HS-27A (cell line): ENCODE results near the gene KRT82.
A peak's percentile ranks its signal among the peaks of the same experiment; 100 is the strongest.
"Not testable (repeated sequence)": the region's sequence is repeated elsewhere in the genome, so short reads cannot be mapped to it uniquely, and the experiment has no call there.

Experiments used
- DNase-seq: peaks from one replicate; pipeline ENCODE4 v3.0.0-alpha.2; 2012; ENCODE audit warnings: low read depth, missing footprints

KRT82 gene

DNA sequence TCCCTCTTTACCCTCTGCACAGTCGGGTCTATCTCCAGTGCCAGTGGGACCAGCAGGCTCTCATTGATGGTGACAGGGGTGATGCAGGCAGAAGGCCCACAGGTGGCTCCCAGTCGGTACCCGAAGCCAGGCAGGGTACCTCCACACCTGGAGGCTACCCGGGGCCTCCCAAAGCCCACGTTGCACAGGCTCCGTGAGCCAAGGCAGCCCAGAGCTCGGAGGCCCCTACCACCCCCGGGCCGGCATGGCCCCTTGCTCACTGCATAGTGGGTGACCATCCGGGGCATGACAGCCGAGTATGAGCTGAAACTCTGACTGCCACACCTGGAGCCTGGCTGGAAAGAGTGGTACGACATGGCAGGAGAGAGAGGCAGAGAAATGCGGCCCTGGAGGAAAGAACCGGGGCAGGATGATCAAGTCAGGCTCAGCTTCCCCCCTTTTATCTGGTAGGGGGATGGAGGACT, at the start of gene KRT82:
Gene KRT82 (minus strand): TSS at position 414 of the 464 bp plus-strand sequence. CDS start 58 bp downstream, at position 356.
- DNase-seq: no peak

DNA sequence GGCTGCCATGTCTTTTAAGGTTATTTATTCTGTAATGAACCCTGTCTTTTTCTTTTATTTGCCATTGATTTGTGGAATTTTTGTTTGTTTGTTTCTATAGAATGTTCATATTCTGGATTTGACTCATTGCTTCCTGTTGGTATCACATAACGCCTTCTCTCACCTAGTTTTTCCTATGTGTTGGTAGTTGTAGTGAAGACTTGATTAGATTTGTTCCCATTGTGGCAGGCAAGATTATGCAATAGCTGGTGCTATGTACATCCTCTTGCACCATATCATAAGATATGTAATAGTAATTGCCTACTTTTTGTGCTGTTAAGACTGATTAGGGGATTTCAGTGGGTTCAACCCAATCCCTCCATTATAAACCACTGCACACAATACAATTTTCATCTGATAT, 49.7 kb upstream of the KRT82 start:
- DNase-seq: no peak

DNA sequence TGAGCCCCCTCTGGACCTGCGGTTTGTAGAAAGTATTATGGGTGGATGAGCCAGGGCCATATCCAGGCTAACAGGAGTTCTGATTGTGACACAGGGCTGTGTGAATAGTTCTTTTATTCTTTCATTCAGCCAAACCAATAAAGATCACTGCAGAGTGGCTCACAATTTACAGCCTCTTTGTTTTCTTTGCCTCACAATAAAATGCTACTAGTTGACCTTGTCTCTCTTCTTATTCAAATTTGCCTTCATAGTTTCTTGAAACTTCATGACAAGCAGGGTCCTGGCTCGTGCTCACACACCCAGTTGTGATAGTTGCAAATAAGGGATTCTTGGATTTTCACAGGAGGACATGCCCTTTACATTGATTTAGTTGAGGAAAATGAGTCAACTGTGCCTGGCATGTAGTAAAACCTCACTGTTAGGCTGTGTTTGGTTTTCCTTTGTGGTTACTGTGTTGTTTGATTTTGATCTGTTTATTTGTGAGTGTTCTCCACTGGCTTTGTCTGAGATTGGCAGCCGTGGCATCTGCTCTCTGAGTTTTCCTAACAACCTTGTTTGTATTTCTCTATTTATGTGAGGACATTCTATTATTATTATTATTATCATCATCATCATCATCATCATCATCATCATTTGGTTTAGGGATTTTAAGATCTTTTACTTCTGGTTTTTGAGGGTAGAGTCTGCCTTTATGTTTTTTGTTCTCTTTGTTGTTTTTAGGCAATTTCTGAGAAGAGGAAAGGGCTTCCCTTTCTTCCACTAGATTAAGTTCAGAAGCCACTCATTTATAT, 48.5 kb upstream of the KRT82 start:
- DNase-seq: no peak

DNA sequence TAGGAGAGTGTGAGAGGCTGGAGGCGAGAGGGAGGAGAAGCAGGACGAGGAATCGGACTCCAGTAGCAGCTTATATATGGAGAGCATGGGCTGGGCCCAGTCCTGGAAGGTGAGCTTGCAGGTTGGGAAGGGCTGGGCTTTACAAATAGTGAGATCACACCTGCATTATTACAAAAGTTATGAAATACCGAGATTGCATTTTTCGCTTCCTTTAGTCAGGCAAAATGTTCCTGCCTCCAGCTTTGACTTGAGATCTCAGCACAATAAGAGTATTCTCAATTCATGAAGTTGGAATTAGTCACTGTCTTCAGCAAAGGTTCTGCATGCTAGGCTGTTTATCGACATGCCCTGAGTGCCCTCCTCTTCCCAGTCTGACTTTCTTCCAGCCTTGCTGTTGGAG, 46.0 kb upstream of the KRT82 start, which contains the start of gene KRT6B:
Gene KRT6B (minus strand): TSS at position 46 of the 400 bp plus-strand sequence. CDS start 68 bp downstream, outside the sequence.
- DNase-seq: no peak

DNA sequence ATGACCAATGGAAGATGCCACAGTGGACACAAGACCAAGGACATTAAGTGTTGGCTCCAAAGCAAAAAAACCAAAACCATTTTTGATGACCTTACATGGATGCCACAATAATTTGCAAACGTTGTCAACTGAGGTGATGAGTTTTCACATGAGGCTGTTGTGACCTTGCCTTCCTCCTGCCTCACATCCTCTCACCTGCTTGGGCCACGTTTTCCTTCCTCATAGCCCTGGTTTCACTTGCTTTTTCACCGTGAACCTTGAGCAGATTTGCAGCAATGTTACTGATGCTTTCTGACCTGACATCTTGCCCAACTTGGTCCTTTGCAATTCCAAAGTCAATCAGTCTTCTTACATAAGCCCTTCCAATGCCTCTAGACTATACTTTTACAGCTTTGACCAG, 42.1 kb upstream of the KRT82 start:
- DNase-seq: no peak

DNA sequence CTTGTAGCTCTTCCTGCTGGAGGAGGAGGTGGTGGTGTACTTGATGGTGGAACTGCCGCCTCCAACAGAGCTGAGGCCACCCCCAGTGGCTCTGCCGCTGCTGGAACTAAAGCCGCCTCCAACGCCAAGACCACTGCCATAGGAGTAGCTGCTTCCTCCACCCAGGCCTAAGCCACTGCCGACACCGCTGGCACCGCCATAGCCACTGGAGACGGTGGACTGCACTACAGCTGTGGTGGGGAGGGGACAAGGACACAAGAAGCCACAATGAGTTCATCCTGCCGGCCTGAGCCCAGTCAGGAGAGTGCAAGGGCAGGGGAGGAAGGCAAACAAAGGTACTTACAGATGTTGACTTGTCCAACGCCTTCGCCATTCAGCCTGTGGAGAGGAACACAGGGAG, 41.1 kb upstream of the KRT82 start:
- not testable (repeated sequence) for DNase-seq

DNA sequence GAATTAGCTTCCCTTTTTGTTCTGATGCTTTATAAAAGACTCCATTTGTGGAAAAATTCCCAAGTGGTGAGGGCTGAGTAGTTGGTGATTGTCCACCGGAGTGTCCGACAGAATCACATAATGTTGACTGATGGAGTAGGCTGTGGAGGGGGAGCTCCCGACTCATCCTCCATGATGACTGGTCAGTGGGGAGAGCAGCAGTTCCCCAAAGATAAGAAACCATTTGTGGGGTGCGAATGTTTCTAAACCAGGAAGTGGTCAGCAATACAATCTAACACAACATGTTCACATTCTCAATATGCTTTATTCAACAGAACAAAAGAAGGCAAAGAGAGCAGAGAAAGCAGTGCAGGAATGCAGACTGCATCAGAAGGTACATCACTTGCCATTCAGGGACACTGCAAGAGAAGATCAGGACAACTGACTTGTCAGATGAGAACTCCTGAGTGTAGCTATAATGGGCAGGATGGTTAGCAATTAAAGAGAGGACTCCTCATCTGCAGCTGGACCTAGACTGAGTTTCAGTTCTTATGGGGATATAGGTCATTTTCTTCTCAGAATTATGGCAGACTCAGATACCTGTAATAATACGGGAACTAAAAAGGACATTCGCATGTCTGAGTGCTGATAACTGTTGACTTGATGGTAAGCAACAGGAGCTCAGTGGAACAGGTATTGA, 40.4 kb upstream of the KRT82 start:
- DNase-seq: no peak

DNA sequence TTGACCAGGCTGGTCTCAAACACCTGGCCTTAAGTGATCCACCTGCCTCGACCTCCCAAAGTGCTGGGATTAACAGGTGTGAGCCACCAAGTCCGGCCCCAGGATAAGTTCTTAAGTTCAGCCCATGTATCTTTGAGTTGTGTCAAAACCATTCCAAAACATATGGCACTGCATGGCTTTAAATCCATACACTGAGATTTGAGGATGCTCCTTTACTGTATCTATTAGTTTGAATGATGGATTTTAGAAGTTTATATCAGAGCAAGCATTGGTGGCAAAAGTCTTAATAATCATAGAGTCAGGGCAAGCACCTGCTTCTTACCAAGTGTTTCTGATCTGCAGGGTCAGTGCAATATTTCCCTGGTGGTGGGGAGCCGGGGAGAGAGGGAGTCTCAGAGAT, 39.7 kb upstream of the KRT82 start:
- DNase-seq: no peak

DNA sequence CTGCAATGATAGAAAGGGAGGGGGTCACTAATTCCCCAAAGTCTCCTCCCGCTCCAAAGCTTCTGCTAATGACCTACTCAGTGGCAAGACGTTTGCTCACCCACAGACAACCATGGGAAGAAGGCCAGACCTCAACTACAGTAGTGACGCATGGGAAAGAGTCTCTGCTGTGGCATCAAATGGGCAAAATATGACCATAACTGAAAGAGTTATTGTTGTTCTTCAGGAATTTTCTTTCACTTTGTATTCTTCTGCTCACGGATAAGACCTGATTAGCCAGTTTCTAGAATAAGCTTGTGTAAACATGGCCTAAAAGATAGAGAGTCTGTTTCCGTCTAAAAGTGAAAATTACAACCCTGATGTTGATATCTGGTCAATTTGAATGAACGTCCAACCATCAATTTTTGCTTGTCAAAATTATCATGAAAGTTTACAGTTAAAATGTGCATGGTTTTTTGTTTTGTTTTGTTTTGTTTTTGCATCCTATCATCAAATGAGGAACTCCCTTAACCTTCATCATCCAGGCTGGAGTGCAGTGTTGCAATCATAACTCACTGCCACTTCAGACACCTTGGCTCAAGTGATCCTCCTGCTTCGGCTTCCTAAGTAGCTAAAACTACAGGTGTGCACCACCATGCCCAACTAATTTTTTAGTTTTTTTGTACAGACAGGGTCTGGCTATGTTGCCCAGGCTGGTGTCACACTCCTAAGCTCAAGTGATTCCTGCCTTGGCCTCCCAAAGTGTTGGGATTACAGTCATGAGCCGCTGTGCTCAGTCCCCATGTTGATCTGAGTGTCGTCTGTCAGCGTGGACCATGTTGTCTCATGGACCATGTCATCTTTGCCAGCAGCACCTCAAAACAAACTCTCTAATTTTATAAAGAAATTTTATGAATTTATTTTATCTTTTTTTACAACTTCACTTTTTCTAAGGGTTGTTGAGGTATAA, 38.8 kb upstream of the KRT82 start:
- no peak for DNase-seq

DNA sequence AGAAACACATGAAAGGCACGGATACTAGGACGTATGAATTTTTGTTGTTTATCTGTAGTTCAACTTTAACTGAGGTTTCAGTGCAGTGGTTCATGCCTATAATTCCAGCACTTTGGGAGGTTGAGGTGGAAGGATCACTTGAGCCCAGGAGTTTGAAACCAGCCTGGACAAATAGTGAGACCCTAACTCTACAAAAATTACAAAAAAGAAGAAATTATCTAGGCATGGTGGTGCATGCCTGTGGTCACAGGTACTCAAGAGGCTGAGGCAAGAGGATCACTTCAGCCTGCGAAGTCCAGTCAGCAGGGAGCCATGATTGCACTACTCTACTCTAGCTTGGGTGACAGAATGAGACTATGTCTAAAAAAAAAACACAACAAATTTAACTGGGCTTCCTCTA, 37.8 kb upstream of the KRT82 start:
- DNase-seq: no peak

DNA sequence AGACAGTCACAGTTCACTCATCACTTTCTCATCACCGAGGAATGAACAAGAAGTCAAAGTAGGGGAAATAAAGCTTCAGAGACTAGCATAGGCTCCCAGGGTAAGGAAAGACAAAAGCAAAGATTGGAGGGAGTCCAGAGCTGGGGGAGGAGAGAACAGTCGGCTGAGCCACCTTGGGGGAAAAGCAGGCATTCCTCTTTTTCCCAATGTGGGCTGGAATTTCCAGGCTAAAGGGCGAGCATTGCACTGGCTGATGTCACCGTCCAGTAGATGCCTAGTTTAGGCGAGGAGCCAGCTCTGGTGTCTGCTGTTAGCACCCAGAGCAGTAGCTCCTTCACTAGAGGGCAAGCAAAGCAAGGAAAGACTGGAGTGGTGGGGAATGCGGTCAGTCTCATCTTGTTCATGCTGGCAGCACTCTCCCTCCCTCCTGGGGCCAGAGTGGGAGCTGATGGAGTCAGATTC, 36.5 kb upstream of the KRT82 start:
- peak; percentile 39 for DNase-seq

DNA sequence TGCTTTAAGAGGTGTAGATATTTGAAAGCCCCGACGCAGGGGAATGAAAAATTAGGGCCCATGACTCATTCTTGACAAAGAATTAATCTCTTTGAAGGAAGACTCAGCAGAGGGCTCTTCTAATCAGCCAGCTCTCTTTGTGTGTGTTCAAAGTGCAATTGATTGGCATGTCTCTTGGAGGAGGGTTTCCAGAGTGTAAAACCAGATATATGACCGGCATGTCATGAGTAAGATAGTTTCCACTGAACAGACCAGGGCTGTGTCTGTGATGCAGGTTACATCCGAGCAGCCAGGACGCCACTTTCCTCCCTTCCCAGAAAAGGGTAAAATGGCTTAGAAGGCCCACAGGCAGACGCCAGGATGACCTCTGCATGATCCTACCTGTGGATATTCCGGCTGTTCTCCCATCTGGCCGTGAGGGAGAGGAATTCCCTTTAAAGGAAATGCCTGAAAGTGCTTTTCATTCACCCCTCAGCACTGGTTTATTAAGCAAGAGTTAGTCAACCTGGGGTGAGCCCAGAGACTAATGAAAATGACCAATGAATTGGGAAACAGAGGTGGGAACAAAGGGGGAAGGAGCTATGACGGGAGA, 35.3 kb upstream of the KRT82 start:
- DNase-seq: no peak

DNA sequence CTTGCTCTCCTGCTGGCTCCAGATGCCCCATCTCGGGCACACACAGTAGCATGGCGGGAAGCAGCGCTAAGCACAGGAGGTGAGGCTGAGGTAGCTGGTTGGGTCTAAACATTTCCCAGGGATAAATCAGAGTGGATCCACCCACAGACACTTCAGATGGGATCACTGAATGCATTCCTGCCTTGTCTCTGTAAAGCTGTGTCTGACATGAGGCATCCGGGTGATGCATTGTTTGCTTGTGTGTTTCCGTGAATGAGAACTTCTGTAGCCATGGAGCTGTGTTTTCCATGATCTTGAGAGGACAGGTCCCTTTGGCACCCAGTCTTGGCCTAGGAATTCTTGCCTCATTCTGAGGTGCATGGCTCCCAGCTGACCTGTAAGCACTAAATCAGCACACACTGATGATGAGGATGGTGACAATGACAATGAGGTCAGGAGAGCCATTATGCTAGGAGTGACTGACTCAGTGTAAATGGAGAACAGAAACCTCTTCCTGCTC, 34.7 kb upstream of the KRT82 start:
- no peak for DNase-seq

DNA sequence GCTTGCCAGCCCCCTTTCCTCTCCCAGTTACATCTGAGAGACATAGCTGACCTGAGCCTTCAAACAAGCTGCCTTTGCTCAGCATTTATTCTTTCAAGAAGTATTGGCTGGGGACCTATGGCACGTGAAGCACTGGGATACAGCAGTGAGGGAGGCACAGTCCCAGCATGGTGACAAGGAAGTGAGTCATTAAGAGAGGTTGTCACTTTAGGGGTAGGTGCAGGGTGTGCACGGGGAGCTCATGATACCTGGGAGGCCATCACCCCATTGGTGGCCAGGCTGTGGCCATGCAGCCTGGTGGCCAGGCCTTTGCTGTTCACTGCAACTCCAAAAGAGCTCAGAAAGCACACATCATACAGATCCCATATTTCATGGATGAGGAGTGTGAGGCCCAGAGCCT, 33.7 kb upstream of the KRT82 start:
- DNase-seq: no peak

DNA sequence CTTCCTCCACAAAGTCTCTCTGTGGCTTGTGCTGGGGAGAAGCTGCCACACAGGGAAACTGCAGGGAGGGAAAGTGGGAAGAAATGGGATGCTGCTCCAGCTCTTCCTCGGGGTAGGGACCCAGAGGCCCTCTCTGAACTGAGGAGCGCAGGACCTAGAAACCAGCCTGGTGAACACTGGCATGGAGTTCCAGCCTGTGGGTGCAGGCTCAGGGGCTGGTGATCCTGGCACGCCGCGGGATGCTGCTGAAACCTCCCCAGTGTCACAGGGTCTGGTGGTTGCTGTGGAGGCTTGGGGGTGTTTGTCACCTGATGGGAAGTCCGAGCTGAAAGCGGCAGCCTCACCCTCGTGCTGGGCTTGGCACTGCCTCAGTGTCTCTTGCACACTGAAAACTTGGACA, 33.3 kb upstream of the KRT82 start:
- DNase-seq: no peak

DNA sequence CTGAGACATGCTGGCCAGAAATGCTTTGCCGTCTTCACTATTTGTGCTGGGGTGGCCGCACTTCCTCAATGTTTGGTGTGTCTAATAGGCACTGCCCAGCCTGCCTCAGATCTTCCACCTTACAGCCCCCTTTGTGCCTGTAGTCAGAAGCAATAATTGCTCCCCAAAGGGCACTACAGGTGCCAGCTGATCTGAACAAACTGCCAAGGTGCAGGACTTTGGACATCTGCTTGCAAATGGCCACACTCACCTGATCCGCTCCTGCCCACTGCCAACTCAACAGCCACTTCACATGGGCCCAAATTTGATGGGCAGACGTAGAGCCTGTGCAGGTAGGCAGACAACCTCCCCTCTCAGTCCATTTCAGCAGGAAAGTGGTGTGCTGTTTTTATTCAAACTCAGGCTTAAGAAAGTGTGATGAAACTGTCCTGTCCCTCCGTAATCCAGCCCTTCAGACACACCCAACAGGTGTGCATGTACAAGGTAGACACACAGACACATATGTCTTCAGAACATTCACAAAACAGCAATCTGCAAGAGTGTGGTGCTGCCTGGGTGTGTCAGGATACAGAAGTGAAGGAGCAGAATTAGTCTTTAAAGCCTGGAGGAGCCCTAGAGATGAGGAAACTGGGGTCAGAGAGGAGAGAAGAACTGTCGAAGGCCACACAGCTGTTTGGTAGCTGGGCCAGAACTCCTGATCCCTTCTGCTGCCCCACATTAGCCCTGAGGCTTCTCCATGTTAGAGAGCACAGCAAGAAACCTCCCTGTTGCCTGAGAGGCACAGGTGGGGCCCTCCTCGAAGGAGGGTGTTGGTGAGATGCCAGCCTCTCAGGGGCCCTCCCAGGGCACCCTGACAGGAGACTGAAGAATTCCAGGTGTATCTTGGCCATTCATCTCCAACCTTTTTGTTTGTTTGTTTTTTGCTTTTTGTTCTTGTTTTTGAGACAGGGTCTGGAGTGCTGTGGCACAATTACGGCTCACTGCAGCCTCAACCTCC, 32.5 kb upstream of the KRT82 start:
- no peak for DNase-seq

DNA sequence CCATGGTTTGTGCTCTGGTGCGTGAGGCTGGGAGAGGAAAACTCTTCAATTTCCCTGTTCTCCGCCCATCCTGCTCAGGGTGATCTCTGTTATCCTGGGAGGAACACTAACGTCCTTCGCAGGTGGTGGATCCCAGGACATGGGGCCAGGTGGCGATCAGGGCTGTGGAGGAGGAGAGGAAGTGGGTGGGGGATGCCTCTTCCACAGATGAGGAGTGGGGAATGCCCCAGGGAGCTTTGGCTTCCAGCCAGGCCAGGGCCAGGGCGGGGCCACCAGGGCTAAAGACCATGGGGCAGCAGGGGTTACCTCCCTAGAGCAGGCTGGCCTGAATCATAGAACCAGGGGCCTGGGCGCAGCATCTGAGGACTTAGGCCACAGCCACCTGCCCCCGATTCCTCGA, 31.4 kb upstream of the KRT82 start:
- no peak for DNase-seq

DNA sequence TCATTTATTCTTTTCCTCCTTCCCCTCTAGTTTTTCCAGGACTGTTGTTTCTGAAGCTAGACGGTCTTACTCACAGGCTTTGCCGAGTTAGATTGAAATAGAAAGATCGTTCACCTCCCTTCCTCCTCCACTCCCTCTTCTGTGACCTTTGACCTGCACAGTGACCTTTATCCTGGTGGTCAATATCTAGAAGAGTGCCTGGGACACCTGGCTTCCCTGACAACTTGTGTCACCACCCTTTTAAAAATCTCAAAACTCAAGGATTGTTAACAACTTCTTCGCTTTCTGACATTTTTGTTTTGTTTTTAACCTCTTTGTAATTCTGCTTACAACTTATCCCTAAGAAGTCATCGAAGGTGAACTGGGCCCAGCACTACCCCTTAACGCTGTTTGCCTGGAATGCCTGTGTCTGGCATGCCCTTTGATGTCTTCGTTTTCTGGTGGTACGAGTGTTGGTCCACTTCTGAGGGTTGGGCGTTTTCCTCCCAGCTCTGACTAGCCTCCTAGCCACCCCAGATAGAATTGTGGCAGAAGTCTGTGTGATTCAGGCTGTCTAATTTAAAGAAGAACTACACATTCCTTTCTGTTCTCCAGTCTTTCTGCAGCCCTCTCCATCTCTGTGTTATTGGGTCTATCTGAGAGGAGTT, 30.8 kb upstream of the KRT82 start:
- DNase-seq: no peak

DNA sequence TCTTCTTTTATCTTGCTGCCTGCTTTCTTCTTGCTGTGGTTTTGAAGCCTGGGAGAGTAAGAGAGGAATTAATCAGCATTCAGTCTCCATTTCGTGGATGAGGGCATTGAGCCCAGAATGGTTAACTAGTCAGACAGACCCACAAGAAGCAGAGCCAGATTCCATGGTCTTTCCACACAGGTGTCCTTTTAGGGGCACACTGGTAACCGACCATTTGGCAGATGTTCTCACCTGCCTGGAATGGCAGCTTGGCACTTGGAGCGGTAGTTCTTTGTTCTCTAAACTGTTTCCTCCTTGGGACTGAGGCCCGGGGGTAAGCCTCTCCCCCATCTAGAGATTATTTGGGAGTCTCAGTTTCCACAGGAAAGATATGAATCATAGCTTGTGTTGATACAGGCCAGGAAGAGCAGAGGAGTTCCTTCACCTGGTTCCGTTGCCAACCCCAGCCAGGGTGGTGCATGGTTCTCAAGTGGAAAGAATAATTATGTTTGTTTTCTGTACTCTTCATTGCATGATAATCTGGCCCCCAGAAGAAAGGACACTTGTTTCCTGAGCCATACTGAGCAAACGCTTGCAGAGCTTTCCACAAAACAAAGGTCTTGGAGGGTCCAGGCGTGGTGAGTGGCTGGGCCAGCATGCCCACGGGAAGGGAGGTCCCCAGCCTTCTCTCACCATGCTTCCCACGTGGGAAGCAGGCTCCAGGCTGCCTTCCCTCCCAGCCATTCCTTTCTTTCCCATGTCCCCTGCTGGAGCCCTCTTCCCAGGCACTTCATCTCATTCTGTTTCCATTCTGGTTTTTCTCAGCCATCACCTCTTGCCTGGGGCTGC, 30.1 kb upstream of the KRT82 start:
- no peak for DNase-seq
